Skeletal muscle tissue (tissue), 4 donors: ENCODE measurements around the gene MARK2. TPM values are rescaled to one million over a fixed set of nuclear protein-coding genes. Genes with fewer than 3 reads are reported as not detected.

ENCODE experiments used
- H3K27ac ChIP-seq: one replicate; pipeline ENCODE4 v1.7.0; 2013; ENCODE audit warnings: mild to moderate bottlenecking, low read depth, low read length, inconsistent platforms
- H3K27me3 ChIP-seq, 3 donors: one replicate each; pipeline ENCODE4 v1.7.0; 2013; ENCODE audit warnings: low read length in 3 of 3; ENCODE audit not compliant: control insufficient read depth in 3 of 3, insufficient read depth in 3 of 3
- H3K36me3 ChIP-seq, 3 donors: one replicate each; pipeline ENCODE4 v1.7.0; 2013; ENCODE audit warnings: low read length in 3 of 3; ENCODE audit not compliant: control insufficient read depth in 3 of 3, insufficient read depth in 3 of 3
- H3K4me1 ChIP-seq, 3 donors: one replicate each; pipeline ENCODE4 v1.7.0; 2013; ENCODE audit warnings: low read length in 3 of 3, mild to moderate bottlenecking in 3 of 3; ENCODE audit not compliant: control insufficient read depth in 3 of 3, insufficient read depth in 3 of 3
- H3K4me3 ChIP-seq, 3 donors: one replicate each; pipeline ENCODE4 v1.7.0; 2013; ENCODE audit warnings: low read length in 3 of 3
- H3K9ac ChIP-seq, 3 donors: one replicate each; pipeline ENCODE4 v1.7.0; 2013; ENCODE audit warnings: low read length in 3 of 3, mild to moderate bottlenecking in 3 of 3, moderate library complexity in 2 of 3, low read depth in 1 of 3
- H3K9me3 ChIP-seq, 3 donors: one replicate each; pipeline ENCODE4 v1.7.0; 2013; ENCODE audit warnings: low read length in 3 of 3; ENCODE audit not compliant: control insufficient read depth in 3 of 3
- total RNA-seq: library from RNA; depleted of rRNA; stranded (reverse); fragments of >200 nt; gene quantifications from one replicate; pipeline ENCODE4 v1.2.3, GENCODE V29; 2014
- donor health status: Osteomylitis.

MARK2 gene
- total RNA-seq, 1 donor from 2014 or later: 6.8 TPM

- H3K9ac ChIP-seq: no peak overlapping the region
- no peaks in the 10 kb centered on the region for H3K27me3 ChIP-seq
- no peaks in the 10 kb centered on the region for H3K9me3 ChIP-seq
- H3K36me3 ChIP-seq: peaks cover 22 to 39% (median 27%) of the 10 kb centered on the region in 3 donors
- no peak overlapping the region for H3K4me3 ChIP-seq
- H3K4me1 ChIP-seq: no peaks in the 10 kb centered on the region
- no peak overlapping the region for H3K27ac ChIP-seq
Observed at GRCh38 chr11:63826471-63827190, 12.3 kb upstream of the MARK2 start.

DNA sequence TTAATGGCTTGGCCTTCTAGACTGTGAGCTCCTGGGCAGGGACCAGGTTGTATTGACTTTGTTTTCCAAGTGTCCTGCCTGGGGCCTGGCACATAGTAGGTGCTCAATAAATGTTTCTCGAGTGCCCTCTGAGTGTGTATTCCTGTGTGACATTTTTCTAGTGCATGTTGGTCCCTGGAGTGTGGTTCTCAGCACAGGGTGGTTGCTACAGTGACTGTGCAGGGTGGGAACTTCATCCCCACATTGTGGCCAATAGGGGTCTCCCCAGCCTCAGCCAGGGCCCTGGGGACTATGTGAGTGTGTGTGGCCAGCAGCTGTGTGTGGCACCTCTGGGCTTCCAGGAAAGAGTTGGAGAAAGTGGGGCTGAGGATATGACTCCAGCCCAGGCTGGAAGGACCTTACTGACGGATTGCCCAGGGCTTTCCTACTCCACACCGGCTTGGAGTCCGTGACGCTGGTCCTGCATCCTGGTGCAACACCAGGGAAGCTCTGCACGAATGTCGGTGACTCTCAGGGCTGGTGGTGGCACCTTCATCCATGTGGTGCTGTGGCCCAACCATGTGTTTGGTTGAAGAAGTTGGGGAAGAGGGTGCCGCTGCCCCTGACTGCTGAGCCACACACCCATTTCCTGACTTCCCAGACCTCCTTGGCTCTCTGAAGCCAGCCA, 9.0 kb upstream of the MARK2 start:
- no peak overlapping the region for H3K4me3 ChIP-seq
- H3K9me3 ChIP-seq: no peaks in the 10 kb centered on the region
- no peaks in the 10 kb centered on the region for H3K27me3 ChIP-seq
- H3K36me3 ChIP-seq: peaks cover 4 to 13% (median 10%) of the 10 kb centered on the region in 3 donors
- no peaks in the 10 kb centered on the region for H3K4me1 ChIP-seq
- no peak overlapping the region for H3K9ac ChIP-seq
- H3K27ac ChIP-seq: no peak overlapping the region

- Histone ChIP-seq H3K36me3 (peaks cover 0 to 7% (median 3%) of the 10 kb centered on the region in 3 donors), H3K9me3 (no peaks in the 10 kb centered on the region), H3K27me3 (no peaks in the 10 kb centered on the region), H3K4me1 (no peaks in the 10 kb centered on the region), H3K27ac (no peak overlapping the region), H3K4me3 (no peak overlapping the region), H3K9ac (no peak overlapping the region)
Observed at GRCh38 chr11:63831326-63831725, 7.6 kb upstream of the MARK2 start.

- no peaks in the 10 kb centered on the region for H3K9me3 ChIP-seq
- H3K4me3 ChIP-seq: no peak overlapping the region
Observed at GRCh38 chr11:63832336-63832735, 6.6 kb upstream of the MARK2 start.

DNA sequence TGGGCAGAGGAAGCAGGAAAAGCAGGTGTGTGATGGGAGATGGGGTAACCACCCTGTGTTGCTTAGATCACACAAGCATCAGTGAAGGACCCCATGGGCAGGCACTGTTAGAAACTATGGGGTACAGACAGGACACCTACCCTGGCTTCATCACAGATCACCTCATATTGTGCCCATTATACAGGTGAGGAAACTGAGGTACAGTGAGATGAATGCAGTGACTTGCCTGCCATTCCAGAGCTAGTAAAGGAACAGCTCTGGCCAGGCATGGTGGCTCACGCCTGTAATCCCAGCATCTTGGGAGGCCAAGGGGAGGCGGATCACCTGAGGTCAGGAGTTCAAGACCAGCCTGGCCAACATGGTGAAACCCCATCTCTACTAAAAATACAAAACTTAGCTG, 5.9 kb upstream of the MARK2 start:
- Histone ChIP-seq H3K36me3 (no peaks in the 10 kb centered on the region), H3K27me3 (no peaks in the 10 kb centered on the region), H3K4me1 (peaks cover 7 to 12% (median 9%) of the 10 kb centered on the region in 3 donors), H3K27ac (no peak overlapping the region), H3K9me3 (no peaks in the 10 kb centered on the region), H3K4me3 (no peak overlapping the region), H3K9ac (no peak overlapping the region)

More at GRCh38 chr11:63832336-63832735, 6.6 kb upstream of the MARK2 start:
- no peak overlapping the region for H3K27ac ChIP-seq
- no peaks in the 10 kb centered on the region for H3K27me3 ChIP-seq
- H3K36me3 ChIP-seq: no peaks in the 10 kb centered on the region
- no peak overlapping the region for H3K9ac ChIP-seq
- H3K4me1 ChIP-seq: peaks cover under 1 to 5% (median 1%) of the 10 kb centered on the region in 3 donors

DNA sequence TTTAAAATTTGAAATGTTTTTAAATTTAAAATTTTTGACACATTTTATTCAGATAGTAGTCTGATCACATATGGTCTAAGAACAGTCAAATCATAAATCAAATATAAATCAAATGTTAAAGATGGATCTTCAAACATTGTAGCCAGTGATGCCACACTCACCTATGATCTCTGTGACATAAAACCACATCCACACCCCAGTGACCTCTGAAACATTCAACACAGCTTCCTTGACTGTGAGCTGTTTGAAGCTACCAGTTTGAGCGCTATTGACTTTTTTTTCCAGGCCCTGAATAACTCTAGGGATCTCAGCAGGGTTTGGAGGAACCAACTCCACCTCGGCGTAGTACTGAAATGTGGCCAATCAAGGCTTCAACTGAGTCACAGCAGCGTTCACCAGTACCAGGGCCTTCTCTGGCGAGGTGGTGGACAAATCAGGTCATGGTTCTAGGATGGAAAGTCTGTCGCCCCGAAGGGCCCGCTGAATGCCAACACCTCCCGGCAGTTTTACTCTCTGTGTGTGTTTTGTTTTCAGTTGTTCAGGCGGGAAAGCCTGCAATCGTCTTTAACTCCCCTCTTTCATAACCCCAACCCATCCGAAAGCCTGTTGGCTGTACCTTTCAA, 4.3 kb upstream of the MARK2 start:
- Histone ChIP-seq H3K27me3 (no peaks in the 10 kb centered on the region), H3K36me3 (no peaks in the 10 kb centered on the region), H3K4me3 (no peak overlapping the region), H3K9me3 (no peaks in the 10 kb centered on the region), H3K4me1 (peaks cover 13 to 19% (median 16%) of the 10 kb centered on the region in 3 donors), H3K9ac (no peak overlapping the region), H3K27ac (no peak overlapping the region)

- Histone ChIP-seq H3K27ac (no peak overlapping the region), H3K27me3 (no peaks in the 10 kb centered on the region), H3K9ac (no peak overlapping the region), H3K4me1 (peaks cover 18 to 24% (median 21%) of the 10 kb centered on the region in 3 donors), H3K9me3 (no peaks in the 10 kb centered on the region), H3K4me3 (no peak overlapping the region), H3K36me3 (no peaks in the 10 kb centered on the region)
Observed at GRCh38 chr11:63835158-63835545, 3.8 kb upstream of the MARK2 start.

DNA sequence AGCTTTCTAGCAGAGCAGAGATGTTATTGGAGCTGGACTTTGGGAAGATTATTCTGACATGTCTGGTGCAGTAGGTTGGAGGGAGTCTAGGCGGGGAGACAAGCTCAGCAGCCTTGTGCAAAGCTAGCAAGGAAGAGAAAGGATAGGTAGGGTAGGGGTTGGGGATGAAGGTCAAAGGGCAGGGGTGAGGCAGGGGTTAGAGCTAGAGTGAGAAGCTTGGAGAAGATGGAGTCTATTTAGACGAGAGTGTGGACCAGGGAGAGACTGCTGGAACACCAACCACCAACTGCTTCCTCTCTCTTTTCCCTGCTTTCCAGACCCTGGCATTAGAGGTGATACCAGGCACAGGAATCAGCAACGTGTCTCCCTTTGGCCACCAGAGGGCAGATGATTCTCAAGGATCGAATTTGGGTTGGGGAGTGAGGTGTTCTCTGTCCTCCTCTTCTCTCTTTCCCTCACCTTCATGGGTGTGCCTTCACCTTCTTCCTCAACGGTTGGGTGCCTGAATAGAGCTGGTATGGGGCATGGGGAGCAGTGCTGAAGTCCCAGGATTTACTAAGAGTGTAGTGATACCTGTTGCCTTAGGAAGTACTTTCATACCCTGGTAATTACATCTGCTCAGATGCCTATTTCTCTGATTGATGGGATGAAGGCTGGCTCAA, 1.8 kb upstream of the MARK2 start:
- Histone ChIP-seq H3K4me3 (no peak overlapping the region), H3K9me3 (no peaks in the 10 kb centered on the region), H3K9ac (peak overlapping the region in 1 of 3 donors; percentile 25), H3K27ac (no peak overlapping the region), H3K27me3 (no peaks in the 10 kb centered on the region), H3K4me1 (peaks cover 35 to 42% (median 36%) of the 10 kb centered on the region in 3 donors), H3K36me3 (no peaks in the 10 kb centered on the region)

GRCh38 chr11:63837739-63838138, 1.2 kb upstream of the MARK2 start:
- peak overlapping the region; percentile 58 to 93 (median 70) for H3K9ac ChIP-seq

More at GRCh38 chr11:63837739-63838138, 1.2 kb upstream of the MARK2 start:
- H3K27me3 ChIP-seq: no peaks in the 10 kb centered on the region
- H3K9me3 ChIP-seq: no peaks in the 10 kb centered on the region
- H3K4me1 ChIP-seq: peaks cover 36 to 42% (median 39%) of the 10 kb centered on the region in 3 donors
- peak overlapping the region; percentile 79 for H3K27ac ChIP-seq
- no peaks in the 10 kb centered on the region for H3K36me3 ChIP-seq
- peak overlapping the region in 2 of 3 donors; percentile 54 to 91 for H3K4me3 ChIP-seq
